HG02610 (cell line): Measurements from ENCODE around the gene LKAAEAR1.
"Not testable (repeated sequence)": the region's sequence is repeated elsewhere in the genome, so short reads cannot be mapped to it uniquely, and the experiment has no call there.

Source experiments
- ATAC-seq: cut with Tn5 transposase; IDR thresholded peaks from one replicate; pipeline ENCODE4 v1.9.1; 2021; ENCODE audit warnings: mild to moderate bottlenecking, moderate library complexity; ENCODE audit not compliant: unreplicated experiment

Gene LKAAEAR1, protein sequence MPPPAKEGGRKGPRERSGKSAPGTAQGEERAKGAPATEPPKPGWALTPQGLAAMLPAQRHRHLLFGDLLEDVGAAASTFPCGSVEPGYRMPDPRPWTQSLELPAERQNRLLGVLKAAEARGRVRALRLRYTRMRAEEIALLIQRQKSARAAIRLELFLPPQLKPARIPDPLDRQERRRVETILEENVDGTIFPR

DNA sequence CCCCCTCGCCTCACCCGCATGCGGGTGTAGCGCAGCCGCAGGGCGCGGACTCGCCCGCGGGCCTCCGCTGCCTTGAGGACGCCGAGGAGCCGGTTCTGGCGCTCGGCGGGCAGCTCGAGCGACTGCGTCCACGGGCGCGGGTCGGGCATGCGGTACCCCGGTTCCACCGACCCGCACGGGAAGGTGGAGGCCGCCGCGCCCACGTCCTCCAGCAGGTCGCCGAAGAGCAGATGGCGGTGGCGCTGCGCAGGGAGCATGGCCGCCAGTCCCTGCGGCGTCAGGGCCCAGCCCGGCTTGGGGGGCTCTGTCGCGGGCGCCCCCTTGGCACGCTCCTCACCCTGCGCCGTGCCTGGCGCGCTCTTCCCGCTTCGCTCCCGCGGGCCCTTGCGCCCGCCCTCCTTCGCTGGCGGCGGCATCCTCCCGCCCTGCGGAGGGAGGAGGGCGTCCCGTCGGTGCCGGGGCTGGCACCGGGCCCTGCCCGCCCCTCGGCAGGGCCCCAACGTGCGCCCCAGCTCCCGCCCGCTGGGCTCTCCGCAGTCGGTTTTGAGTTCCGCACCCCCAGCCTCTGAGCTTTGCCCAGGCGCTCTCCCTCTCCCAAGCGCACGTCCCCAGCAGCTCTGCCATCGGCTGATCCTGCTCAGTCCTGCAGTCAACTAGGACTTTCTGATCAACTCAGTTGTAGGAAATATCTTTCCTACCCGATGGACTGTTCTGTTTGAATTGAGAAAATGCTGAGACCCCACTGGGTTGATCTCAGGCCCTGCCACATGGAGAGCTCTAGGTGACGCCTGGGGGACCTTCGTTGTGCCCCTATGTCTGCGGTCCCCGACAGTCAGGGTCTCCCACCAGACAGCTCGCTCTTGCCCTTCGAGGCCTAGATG lies at the start of gene LKAAEAR1:
LKAAEAR1 (minus strand) TSS at position 595 of the 881 bp plus-strand sequence; CDS start at position 416, 179 bp downstream.
- no peak for ATAC-seq

- no peak for ATAC-seq
Measured at GRCh38 chr20:64131406-64131805, 47.2 kb upstream of the LKAAEAR1 start.

DNA sequence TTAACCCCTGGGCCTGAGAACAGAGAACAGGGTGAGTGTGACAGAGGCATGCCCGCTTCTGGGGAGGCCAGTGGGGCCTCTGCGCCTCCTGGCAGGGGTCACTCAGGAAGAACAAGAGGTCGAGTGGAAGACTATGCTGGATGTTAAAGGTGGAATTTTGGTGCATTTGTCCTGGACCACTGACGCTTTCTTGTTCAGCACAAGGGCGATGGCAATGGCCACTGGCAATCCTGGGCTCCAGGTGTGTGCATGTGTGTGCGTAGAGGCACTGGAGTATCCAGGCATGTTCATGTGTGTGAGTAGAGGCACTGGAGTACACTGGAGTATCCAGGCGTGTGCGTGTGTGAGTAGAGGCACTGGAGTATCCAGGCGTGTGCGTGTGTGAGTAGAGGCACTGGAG lies 46.7 kb upstream of the LKAAEAR1 start:
- no peak for ATAC-seq

- no peak for ATAC-seq
Measured at GRCh38 chr20:64130271-64130670, 46.1 kb upstream of the LKAAEAR1 start.

DNA sequence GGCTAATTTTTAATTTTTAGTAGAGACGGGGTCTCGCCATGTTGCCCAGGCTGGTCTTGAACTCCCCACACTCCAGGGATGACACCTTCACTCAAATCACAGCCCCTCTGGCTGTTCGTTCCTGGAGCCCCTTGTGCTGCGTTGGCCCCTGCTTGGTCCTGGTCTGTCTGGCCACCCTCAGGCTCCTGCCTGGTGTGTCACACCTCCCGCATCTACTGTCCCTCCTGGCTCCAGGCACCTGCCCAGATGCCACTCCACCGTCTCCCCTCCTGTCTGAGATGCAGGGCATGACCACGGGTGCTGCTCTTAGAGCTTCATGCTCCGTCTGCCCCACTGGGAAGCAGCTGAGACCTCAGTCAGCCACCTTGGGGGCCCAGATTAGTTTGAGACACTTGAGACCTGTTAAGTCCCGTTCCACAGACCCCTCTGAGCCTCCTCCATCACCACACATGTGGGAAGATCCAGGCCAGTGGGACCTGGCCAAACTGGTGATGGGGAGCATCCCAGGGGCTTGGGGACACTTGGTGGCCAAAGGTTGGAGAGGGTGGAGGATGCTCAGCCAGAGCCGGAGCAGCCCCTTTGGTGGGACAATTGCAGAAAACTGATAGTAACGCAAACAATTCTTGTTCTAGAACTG lies 45.1 kb upstream of the LKAAEAR1 start:
- no peak for ATAC-seq

DNA sequence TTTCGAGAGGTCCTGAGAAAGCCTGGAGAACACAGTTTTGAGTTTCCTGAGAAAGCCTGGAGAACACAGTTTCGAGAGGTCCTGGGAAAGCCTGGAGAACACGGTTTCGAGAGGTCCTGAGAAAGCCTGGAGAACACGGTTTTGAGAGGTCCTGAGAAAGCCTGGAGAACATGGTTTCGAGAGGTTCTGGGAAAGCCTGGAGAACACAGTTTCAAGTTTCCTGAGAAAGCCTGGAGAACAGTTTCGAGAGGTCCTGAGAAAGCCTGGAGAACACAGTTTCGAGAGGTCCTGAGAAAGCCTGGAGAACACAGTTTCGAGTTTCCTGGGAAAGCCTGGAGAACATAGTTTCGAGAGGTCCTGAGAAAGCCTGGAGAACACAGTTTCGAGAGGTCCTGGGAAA lies 39.3 kb upstream of the LKAAEAR1 start:
- ATAC-seq, result not testable (repeated sequence)

- ATAC-seq, result not testable (repeated sequence)
Measured at GRCh38 chr20:64122927-64123326, 38.7 kb upstream of the LKAAEAR1 start.

DNA sequence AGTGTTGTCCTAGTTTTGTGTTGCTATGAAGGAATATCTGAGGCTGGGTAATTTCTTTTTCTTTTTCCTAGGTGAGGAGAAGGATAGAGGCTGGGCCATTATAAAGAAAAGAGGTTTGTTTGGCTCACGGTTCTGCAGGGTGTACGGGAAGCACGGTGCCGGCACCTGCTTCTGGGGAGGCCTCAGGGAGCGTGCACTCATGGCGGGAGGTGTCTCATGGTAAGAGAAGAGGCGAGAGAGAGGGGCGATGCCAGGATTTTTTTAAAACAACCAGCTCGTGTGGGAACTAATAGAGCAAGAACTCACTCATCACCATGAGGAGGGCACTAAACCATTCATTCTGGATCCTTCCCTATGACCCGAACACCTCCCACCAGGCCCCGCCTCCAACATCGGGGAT lies 37.4 kb upstream of the LKAAEAR1 start:
- no peak for ATAC-seq

DNA sequence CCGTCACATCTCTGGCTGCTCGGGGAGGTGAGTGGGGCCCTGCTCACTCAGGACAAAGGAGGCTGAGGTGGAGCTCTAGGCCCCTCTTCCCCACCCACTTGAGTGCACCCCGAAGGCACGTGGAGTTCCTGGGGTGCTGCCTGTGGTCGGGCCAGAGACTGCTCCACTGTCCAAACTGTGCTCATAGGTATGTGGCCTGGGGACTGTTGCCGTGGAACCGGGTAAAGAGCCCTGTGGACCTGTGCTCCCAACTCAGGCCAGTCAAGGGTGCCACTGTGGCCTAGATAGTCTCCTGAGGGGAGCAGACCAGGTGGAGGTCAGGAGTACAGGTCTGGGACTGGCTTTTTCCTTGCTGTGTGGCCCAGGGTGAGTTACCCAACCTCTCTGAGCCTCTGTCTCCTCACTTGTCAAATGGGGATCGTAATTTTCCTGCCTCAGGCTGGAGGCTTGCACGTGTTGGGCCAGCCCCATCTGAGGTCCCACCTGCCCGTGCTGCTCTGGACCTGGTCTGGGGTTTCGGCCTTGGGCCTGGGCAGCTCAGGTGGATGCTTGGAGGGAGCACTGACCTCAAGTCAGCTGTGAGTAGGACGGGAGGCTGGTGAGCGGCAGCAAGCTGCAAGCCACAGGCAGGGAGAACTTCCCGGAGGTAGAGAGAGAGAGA lies 35.6 kb upstream of the LKAAEAR1 start:
- ATAC-seq, result no peak

- no peak for ATAC-seq
Measured at GRCh38 chr20:64119301-64119680, 35.1 kb upstream of the LKAAEAR1 start.

GRCh38 chr20:64117432-64117777 lies 33.2 kb upstream of the LKAAEAR1 start:
- ATAC-seq, result not testable (repeated sequence)

DNA sequence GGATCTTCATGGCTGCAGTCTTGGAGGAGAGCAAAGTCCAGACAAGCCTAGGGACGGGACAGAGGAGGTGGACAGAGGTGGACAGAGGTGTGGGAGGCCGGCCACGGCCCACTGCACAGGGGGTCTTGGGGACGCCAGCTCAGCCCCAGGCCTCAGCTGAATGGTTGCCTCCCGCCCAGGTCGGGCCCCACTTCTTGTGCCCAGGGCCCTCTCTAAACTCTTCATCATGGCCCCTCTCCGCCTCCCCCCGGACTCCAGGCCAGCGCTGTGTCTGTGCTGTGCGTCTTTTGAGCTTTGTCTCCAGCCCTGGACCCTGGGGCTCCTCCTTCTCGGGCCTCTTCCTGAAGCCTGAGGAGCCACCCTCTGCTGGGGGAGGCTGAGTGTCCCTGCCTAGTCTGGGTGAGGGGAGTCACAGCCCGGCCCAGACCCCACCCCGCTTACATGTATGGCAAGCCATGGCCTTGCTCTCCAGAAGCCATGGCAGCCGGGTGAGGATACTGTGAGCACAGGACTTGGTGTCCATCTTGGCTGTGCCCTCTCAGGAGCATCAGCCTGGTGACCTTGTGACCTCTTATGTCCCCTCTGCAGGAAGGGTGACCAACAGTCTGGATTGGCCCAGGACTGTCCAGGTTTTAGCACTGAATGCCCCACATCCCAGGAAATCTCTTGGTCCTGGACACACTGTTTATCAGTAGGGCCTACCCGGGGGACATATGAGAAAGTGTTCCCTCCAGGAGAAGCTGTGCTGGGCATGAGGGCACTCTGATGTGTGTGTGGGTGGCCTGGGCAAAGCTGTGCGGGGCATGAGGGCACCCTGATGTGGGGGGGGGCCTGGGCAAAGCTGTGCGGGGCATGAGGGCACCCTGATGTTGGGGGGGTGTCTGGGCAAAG lies 32.6 kb upstream of the LKAAEAR1 start:
- ATAC-seq, result no peak

GRCh38 chr20:64116016-64116415 lies 31.8 kb upstream of the LKAAEAR1 start:
- ATAC-seq, result no peak

- ATAC-seq, result no peak
Measured at GRCh38 chr20:64115171-64115911, 31.1 kb upstream of the LKAAEAR1 start.

GRCh38 chr20:64114356-64114971 lies 30.3 kb upstream of the LKAAEAR1 start:
- ATAC-seq, result no peak

GRCh38 chr20:64113796-64114355 lies 29.7 kb upstream of the LKAAEAR1 start:
- ATAC-seq, result no peak

DNA sequence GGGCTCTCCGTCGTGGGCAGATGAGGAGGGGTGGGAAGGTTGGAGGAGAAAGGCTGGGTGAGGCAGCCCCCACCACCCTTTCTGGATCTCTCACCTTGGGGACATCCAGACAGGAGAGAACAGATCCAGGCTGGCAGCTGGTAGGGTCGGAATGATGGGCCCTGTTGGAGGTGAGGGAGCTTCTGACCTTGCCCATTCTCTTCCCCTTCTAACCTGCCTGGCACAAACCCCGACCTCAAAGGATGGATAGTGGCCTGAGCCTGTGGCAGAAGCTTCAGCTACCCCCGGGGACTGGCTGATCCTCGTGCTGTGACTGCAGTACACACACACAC lies 29.2 kb upstream of the LKAAEAR1 start:
- ATAC-seq, result no peak

- ATAC-seq, result no peak
Measured at GRCh38 chr20:64112691-64113443, 28.7 kb upstream of the LKAAEAR1 start.
